H9 (cell line): ENCODE measurements around the gene SDR42E1. TPM values are rescaled to one million over a fixed set of nuclear protein-coding genes. Genes with fewer than 3 reads are reported as not detected.

Experiments
- DNase-seq: peaks from one replicate; pipeline ENCODE4 v3.0.0-alpha.2; 2017
- H2AFZ ChIP-seq: one replicate; pipeline ENCODE4 v1.6.1; 2013; ENCODE audit warnings: mild to moderate bottlenecking, low read length, control low read depth, moderate library complexity
- H2AK5ac ChIP-seq: 2 replicates; pipeline ENCODE4 v1.6.1; 2013; ENCODE audit warnings: low read length, control low read depth, mixed read lengths; ENCODE audit not compliant: insufficient read length
- H2BK120ac ChIP-seq: one replicate; pipeline ENCODE4 v1.6.1; 2013; ENCODE audit warnings: low read depth, mild to moderate bottlenecking, low read length, control low read depth, inconsistent platforms; ENCODE audit not compliant: poor library complexity, severe bottlenecking
- H2BK12ac ChIP-seq: 2 replicates; pipeline ENCODE4 v1.6.1; 2013; ENCODE audit warnings: low read length, control low read depth, mixed read lengths, low read depth; ENCODE audit not compliant: insufficient read length
- H2BK15ac ChIP-seq: 2 replicates; pipeline ENCODE4 v1.6.1; 2013; ENCODE audit warnings: low read depth, low read length, control low read depth
- H2BK20ac ChIP-seq: one replicate; pipeline ENCODE4 v1.6.1; 2013; ENCODE audit warnings: low read depth, mild to moderate bottlenecking, low read length, control low read depth, inconsistent platforms; ENCODE audit not compliant: poor library complexity, severe bottlenecking
- H2BK5ac ChIP-seq: 2 replicates; pipeline ENCODE4 v1.6.1; 2013; ENCODE audit warnings: low read length, control low read depth, mixed read lengths; ENCODE audit not compliant: insufficient read length
- H3K14ac ChIP-seq: 2 replicates; pipeline ENCODE4 v1.6.1; 2013; ENCODE audit warnings: low read length, control low read depth; ENCODE audit not compliant: insufficient read depth
- H3K18ac ChIP-seq: 2 replicates; pipeline ENCODE4 v1.6.1; 2013; ENCODE audit warnings: low read depth, mild to moderate bottlenecking, mixed read lengths, low read length, control low read depth; ENCODE audit not compliant: insufficient read length
- H3K23ac ChIP-seq: 2 replicates; pipeline ENCODE4 v1.6.1; 2013; ENCODE audit warnings: low read length, control low read depth, mixed read lengths, low read depth; ENCODE audit not compliant: insufficient read length
- H3K23me2 ChIP-seq: 2 replicates; pipeline ENCODE4 v1.6.1; 2013; ENCODE audit warnings: low read depth, mild to moderate bottlenecking, mixed read lengths, low read length, control low read depth; ENCODE audit not compliant: insufficient read length, poor library complexity, severe bottlenecking
- H3K27ac ChIP-seq: 2 replicates; pipeline ENCODE4 v1.5.1; 2013; ENCODE audit warnings: low read length, control low read depth, mixed read lengths, low read depth; ENCODE audit not compliant: insufficient read length
- H3K27me3 ChIP-seq: 2 replicates; pipeline ENCODE4 v1.6.1; 2013; ENCODE audit warnings: low read length, control low read depth, inconsistent platforms; ENCODE audit not compliant: insufficient read depth
- H3K4ac ChIP-seq: 2 replicates; pipeline ENCODE4 v1.6.1; 2013; ENCODE audit warnings: low read depth, mild to moderate bottlenecking, control low read depth, inconsistent platforms, low read length, moderate library complexity
- H3K4me1 ChIP-seq: 2 replicates; pipeline ENCODE4 v1.6.1; 2013; ENCODE audit warnings: low read length, control low read depth, inconsistent platforms; ENCODE audit not compliant: insufficient read depth
- H3K4me2 ChIP-seq: 2 replicates; pipeline ENCODE4 v1.6.1; 2013; ENCODE audit warnings: low read length, control low read depth, mixed read lengths; ENCODE audit not compliant: insufficient read length, insufficient read depth
- H3K56ac ChIP-seq: 2 replicates; pipeline ENCODE4 v1.6.1; 2013; ENCODE audit warnings: low read depth, mild to moderate bottlenecking, mixed read lengths, low read length, control low read depth; ENCODE audit not compliant: insufficient read length
- H3K79me1 ChIP-seq: 2 replicates; pipeline ENCODE4 v1.6.1; 2013; ENCODE audit warnings: low read depth, mild to moderate bottlenecking, moderate library complexity, low read length, control low read depth, inconsistent platforms; ENCODE audit not compliant: insufficient read depth, poor library complexity, severe bottlenecking
- H3K79me2 ChIP-seq: 2 replicates; pipeline ENCODE4 v1.6.1; 2013; ENCODE audit warnings: low read length, control low read depth, inconsistent platforms; ENCODE audit not compliant: insufficient read depth
- H3K9ac ChIP-seq: 2 replicates; pipeline ENCODE4 v1.6.1; 2013; ENCODE audit warnings: low read length, control low read depth, mixed read lengths; ENCODE audit not compliant: insufficient read length; ENCODE audit errors: extremely low read depth
- H3K9me3 ChIP-seq: one replicate; pipeline ENCODE4 v1.6.1; 2013; ENCODE audit warnings: low read depth, low read length, inconsistent platforms; ENCODE audit not compliant: control insufficient read depth
- H3T11ph ChIP-seq: one replicate; pipeline ENCODE4 v1.6.1; 2013; ENCODE audit warnings: mild to moderate bottlenecking, low read length, control low read depth, inconsistent platforms
- H4K20me1 ChIP-seq: one replicate; pipeline ENCODE4 v1.6.1; 2013; ENCODE audit not compliant: control insufficient read depth, insufficient read length, insufficient read depth
- H4K5ac ChIP-seq: 2 replicates; pipeline ENCODE4 v1.6.1; 2013; ENCODE audit warnings: low read depth, mild to moderate bottlenecking, mixed read lengths, low read length, control low read depth; ENCODE audit not compliant: insufficient read length
- H4K8ac ChIP-seq: replicated peaks from 2 replicates; pipeline ENCODE4 v1.6.1; 2013; ENCODE audit warnings: low read length, control low read depth, mixed read lengths, low read depth; ENCODE audit not compliant: insufficient read length
- H4K91ac ChIP-seq: 2 replicates; pipeline ENCODE4 v1.6.1; 2013; ENCODE audit warnings: low read depth, mild to moderate bottlenecking, moderate library complexity, mixed read lengths, low read length, control low read depth; ENCODE audit not compliant: insufficient read length
- H3K27ac Mint-ChIP-seq, 3 experiments: 2 replicates in 2 of 3; 3 replicates in 1 of 3; pipeline ENCODE4 v1.8.0; 2020 to 2021; ENCODE audit warnings: mixed read lengths in 3 of 3, mild to moderate bottlenecking in 1 of 3, moderate library complexity in 1 of 3
- H3K27me3 Mint-ChIP-seq: 2 replicates; pipeline ENCODE4 v1.8.0; 2021; ENCODE audit warnings: low read depth, mild to moderate bottlenecking, moderate library complexity, mixed read lengths
- H3K36me3 Mint-ChIP-seq, 3 experiments: 2 replicates in 2 of 3; 3 replicates in 1 of 3; pipeline ENCODE4 v1.8.0; 2020 to 2021; ENCODE audit warnings: low read depth in 3 of 3, mixed read lengths in 3 of 3; ENCODE audit not compliant: insufficient read depth in 1 of 3
- H3K4me1 Mint-ChIP-seq, 2 experiments: 2 replicates each; pipeline ENCODE4 v1.8.0; 2020; ENCODE audit warnings: mixed read lengths in 2 of 2
- H3K4me3 Mint-ChIP-seq, 2 experiments: 2 replicates in 1 of 2; 3 replicates in 1 of 2; pipeline ENCODE4 v1.8.0; 2020 to 2021; ENCODE audit warnings: mild to moderate bottlenecking in 2 of 2, mixed read lengths in 2 of 2, moderate library complexity in 1 of 2
- H3K9me3 Mint-ChIP-seq, 2 experiments: 2 replicates in 1 of 2; 3 replicates in 1 of 2; pipeline ENCODE4 v1.8.0; 2020; ENCODE audit warnings: mild to moderate bottlenecking in 2 of 2, mixed read lengths in 2 of 2, moderate library complexity in 1 of 2
- CTCF ChIP-seq: fragments of 200-600 bp; sonication (generic); conservative IDR thresholded peaks from 3 replicates; pipeline ENCODE4 v1.8.0; 2021; ENCODE audit warnings: antibody characterized with exemption, mild to moderate bottlenecking
- WGBS: extraction: QIAGEN DNeasy Blood & Tissue Kit; methylation state at CpG from one replicate; pipeline ENCODE4 v1.1.7; 2013; ENCODE audit warnings: missing lambda C conversion rate, low lambda C conversion rate, mixed read lengths; ENCODE audit not compliant: insufficient read length; ENCODE audit errors: extremely low coverage; 5-methylcytosine and 5-hydroxymethylcytosine counted together
- total RNA-seq: library from RNA; stranded (reverse); gene quantifications from 2 replicates; pipeline ENCODE4 v1.2.1, GENCODE V29; 2021

SDR42E1 gene
- total RNA-seq, 1 experiment from 2014 or later: not detected

GRCh38 chr16:82031116-82032084 lies 20.1 kb upstream of the SDR42E1 start:
- H3K4ac ChIP-seq: no peak overlapping the region
- H2BK12ac ChIP-seq: no peak overlapping the region
- TF ChIP-seq CTCF: peak; percentile 79
- H3K23me2 ChIP-seq: no peaks in the 10 kb centered on the region
- no peak overlapping the region for H4K5ac ChIP-seq
- WGBS: no CpG with 5 or more reads among the region's 13 CpGs
- H3K27me3 ChIP-seq: no peaks in the 10 kb centered on the region
- no peak overlapping the region for H3K56ac ChIP-seq
- H3K27ac ChIP-seq: no peak overlapping the region
- no peak overlapping the region for H2BK120ac ChIP-seq
- no peak overlapping the region for H2BK20ac ChIP-seq
- H2AFZ ChIP-seq: no peak overlapping the region
- no peak overlapping the region for H3K4me2 ChIP-seq
- no peak overlapping the region for H3K4me3 Mint-ChIP-seq
- H3K18ac ChIP-seq: no peak overlapping the region
- no peak for DNase-seq
- no peaks in the 10 kb centered on the region; the same call in 1 of the 2 replicates for H3K4me1 ChIP-seq
- H3K9me3 ChIP-seq: no peaks in the 10 kb centered on the region
- H2BK15ac ChIP-seq: no peak overlapping the region
- H3K9ac ChIP-seq: no peak overlapping the region
- no peak overlapping the region for H3K14ac ChIP-seq
- no peak overlapping the region for H2AK5ac ChIP-seq
- H2BK5ac ChIP-seq: no peak overlapping the region
- no peaks in the 10 kb centered on the region for H3K79me1 ChIP-seq
- H3K23ac ChIP-seq: no peak overlapping the region
- H4K91ac ChIP-seq: no peak overlapping the region
- H3T11ph ChIP-seq: no peak overlapping the region
- no peaks in the 10 kb centered on the region for H3K36me3 Mint-ChIP-seq
- H3K9me3 Mint-ChIP-seq: no peaks in the 10 kb centered on the region
- H3K27me3 Mint-ChIP-seq: peaks cover 6% of the 10 kb centered on the region; the same call in 1 of the 2 replicates
- H3K4me1 Mint-ChIP-seq: peaks cover 0 to 4% of the 10 kb centered on the region in 2 experiments; a peak in 2 of 4 replicates
- H4K8ac ChIP-seq: no peak overlapping the region
- no peaks in the 10 kb centered on the region for H3K79me2 ChIP-seq
- no peaks in the 10 kb centered on the region for H4K20me1 ChIP-seq
- no peak overlapping the region for H3K27ac Mint-ChIP-seq
